GM21786 (cell line): ENCODE measurements around the gene PLK4.
"Not testable (repeated sequence)": the region's sequence is repeated elsewhere in the genome, so short reads cannot be mapped to it uniquely, and the experiment has no call there.

Experiments used
- ATAC-seq: cut with Tn5 transposase; IDR thresholded peaks from one replicate; pipeline ENCODE4 v1.9.1; 2021; ENCODE audit not compliant: unreplicated experiment

Gene PLK4

GRCh38 chr4:127905029-127905428 lies 24.3 kb downstream of the PLK4 start:
- ATAC-seq: no peak

GRCh38 chr4:127916512-127916911 lies 35.8 kb downstream of the PLK4 start:
- ATAC-seq: no peak

DNA sequence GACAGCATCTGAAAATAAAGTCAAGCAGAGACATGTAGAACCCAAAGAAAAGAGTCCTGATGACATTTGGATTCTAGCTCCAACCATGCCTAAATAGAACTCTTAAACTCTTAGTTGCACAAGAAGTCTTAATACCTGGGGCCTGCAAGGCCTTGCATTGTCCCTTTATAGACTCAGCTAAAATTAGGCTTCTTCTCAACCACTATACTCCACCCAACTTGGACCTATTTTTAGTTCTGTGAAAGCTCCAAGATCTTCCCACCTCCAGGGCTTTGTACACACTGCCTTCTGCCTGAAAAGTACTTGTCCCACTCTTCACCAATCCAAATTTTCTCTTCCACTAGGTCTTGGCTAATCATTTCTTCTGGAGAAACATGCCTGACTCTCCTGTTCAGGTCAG lies 36.5 kb downstream of the PLK4 start:
- ATAC-seq: no peak

GRCh38 chr4:127920521-127920920 lies 39.8 kb downstream of the PLK4 start:
- no peak for ATAC-seq

DNA sequence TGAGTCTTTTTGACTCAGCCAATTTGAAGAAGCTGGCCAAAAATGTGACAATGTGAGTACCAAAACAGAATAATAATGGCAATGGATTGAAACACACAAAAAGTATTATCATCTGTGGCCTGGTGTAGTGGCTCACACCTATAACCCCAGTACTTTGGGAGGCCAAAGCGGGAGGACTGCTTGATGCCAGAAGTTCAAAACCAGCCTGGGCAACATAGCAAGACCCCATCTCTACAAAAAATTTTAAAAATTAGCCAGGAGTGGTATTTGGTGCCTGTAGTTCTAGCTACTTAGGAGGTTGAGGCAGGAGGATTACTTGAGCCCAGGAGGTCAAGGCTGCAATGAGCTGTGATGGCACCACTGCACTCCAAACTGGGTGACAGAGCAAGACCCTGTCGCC lies 41.5 kb downstream of the PLK4 start:
- ATAC-seq: no peak

DNA sequence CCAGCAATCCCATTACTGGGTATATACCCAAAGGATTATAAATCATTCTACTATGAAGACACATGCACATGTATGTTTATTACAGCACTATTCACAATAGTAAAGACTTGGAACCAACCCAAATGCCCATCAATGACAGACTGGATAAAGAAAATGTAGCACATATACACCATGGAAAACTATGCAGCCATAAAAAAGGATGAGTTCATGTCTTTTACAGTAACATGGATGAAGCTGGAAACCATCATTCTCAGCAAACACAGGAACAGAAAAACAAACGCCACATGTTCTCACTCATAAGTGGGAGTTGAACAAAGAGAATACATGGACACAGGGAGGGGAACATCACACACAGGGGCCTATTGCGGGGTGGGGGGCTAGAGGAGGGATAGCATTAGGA lies 45.0 kb downstream of the PLK4 start:
- ATAC-seq: not testable (repeated sequence)

DNA sequence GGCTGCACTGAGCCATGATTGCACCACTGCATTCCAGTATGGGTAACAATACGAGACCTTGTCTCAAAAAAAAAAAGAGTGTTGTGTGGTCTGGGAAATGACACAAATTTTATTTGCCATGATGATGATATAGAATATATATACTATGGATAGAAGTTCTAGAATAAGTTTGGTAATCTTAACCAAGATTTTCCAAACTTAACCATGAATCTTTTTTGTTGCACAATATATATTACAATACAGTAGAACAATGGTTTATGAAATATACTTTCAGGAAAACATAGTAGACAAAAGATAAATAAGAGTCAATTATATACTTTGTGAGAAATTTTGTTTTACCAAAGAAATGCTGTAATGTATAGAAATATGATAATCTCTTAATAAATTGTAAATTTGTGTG lies 49.5 kb downstream of the PLK4 start:
- ATAC-seq: no peak

GRCh38 chr4:127931836-127932235 lies 51.1 kb downstream of the PLK4 start:
- ATAC-seq: not testable (repeated sequence)

- no peak for ATAC-seq
Observed at GRCh38 chr4:127936974-127937373, 56.3 kb downstream of the PLK4 start.
